AG04449 (cell line): ENCODE results near the gene CHCHD6.

Experiments used
- CTCF ChIA-PET: fragments of 350-600 bp; formaldehyde crosslinking; extraction: SDS; loops from one replicate; lab custom pipeline; 2021; ENCODE audit warnings: antibody characterized with exemption; lab: Yijun Ruan, JAX
- POLR2A ChIA-PET: fragments of 400-600, 350-600 bp; formaldehyde crosslinking; extraction: SDS; loops from one replicate; lab custom pipeline; 2020; ENCODE audit warnings: antibody characterized with exemption, inconsistent platforms; lab: Yijun Ruan, JAX
- DNase-seq: peaks from one replicate; pipeline ENCODE4 v3.0.0-alpha.2; 2010; ENCODE audit warnings: low read depth, low spot score
- H3K4me3 ChIP-seq: 2 replicates; pipeline ENCODE4 v1.5.1; 2011; ENCODE audit warnings: low read depth, mild to moderate bottlenecking, control low read depth, low read length
- CTCF ChIP-seq: IDR thresholded peaks from one replicate; pipeline ENCODE4 v1.5.1; 2011; ENCODE audit warnings: mild to moderate bottlenecking, moderate library complexity, low read length, control low read depth, inconsistent platforms; ENCODE audit not compliant: insufficient read depth; ENCODE audit errors: missing control alignments

The CHCHD6 gene

GRCh38 chr3:126960604-126960995 lies 256.6 kb downstream of the CHCHD6 start:
- DNase-seq = no peak
- no peak overlapping the region for H3K4me3 ChIP-seq
- no peak for TF ChIP-seq CTCF
- POLR2A ChIA-PET = no interaction called here
- CTCF ChIA-PET = interaction anchor here (0.9 to 1.4 kb wide), 7 partner anchors 9 to 208 kb away, joined by 3 to 19 read pairs (median 4); partner anchors contain the start of gene PLXNA1

DNA sequence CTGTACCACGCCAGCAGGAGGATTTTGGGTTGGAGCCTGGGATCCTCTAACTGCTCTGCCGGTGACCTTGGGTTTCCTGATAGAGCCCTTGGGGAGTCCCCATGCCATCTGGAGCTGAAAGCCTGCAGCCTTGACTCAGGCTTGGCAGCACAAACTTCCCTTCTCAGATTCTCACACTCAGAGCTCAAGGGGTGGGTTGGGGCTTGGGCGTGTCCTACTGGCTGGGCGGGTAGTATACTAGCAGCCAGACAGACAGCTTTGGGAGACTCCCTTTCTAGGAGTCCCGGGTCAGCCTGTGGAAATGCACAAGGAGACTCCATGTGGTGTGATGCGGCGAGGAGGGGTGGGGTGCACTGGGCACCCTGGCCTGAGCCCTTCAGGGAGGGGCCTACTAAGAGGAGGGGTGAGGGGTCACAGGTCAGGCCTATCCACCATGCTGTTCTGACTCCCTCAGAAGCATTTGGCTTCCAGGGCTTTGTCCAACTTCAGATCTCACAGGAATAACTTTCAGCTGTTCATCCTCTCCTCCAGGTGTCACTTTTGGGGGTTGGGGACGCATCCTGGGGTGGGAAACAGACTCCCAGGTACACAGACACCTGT lies 257.3 kb downstream of the CHCHD6 start:
- no peak overlapping the region for H3K4me3 ChIP-seq
- CTCF ChIA-PET = interaction anchor here (0.9 to 1.4 kb wide), 6 partner anchors 8 to 209 kb away, joined by 3 to 6 read pairs (median 3); partner anchors contain the start of gene PLXNA1
- POLR2A ChIA-PET = no interaction called here
- no peak for DNase-seq
- TF ChIP-seq CTCF = no peak

GRCh38 chr3:126961791-126962461 lies 257.9 kb downstream of the CHCHD6 start:
- no peak for DNase-seq
- ChIA-PET CTCF (interaction anchor here (0.7 to 1.4 kb wide), 8 partner anchors 8 to 209 kb away, joined by 3 to 6 read pairs (median 3); partner anchors contain the start of gene PLXNA1), POLR2A (no interaction called here)
- H3K4me3 ChIP-seq = no peak overlapping the region
- no peak for TF ChIP-seq CTCF

DNA sequence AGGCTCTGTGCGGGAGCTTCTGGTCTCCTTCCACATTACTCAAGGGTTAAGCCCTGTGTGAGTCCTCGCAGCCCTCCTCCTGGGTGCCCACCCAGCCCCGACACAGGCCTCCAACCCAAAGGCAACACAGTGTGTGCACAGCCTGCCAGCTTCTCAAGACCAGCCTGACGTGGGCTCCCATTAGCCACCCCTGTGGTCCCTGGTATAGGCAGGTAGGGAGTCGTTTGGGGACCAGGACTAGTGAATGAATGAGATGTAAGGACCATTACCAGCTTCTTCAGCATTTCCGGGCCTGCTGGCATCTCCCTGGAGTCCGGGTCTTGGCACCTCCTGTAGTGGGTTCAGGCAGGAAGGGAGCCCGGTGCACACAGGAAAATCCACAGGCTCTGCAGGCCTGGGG lies 258.7 kb downstream of the CHCHD6 start:
- no peak for TF ChIP-seq CTCF
- CTCF ChIA-PET = interaction anchor here (0.7 to 1.5 kb wide), 4 partner anchors 9 to 211 kb away, joined by 3 to 7 read pairs (median 3); no protein-coding TSS in a partner anchor
- no peak overlapping the region for H3K4me3 ChIP-seq
- POLR2A ChIA-PET = no interaction called here
- no peak for DNase-seq

GRCh38 chr3:126963261-126964190 lies 259.5 kb downstream of the CHCHD6 start:
- H3K4me3 ChIP-seq = no peak overlapping the region
- TF ChIP-seq CTCF = no peak
- no peak for DNase-seq
- POLR2A ChIA-PET = no interaction called here
- CTCF ChIA-PET = interaction anchor here (1.0 to 1.5 kb wide), 4 partner anchors 8 to 212 kb away, joined by 3 to 7 read pairs (median 3); no protein-coding TSS in a partner anchor

DNA sequence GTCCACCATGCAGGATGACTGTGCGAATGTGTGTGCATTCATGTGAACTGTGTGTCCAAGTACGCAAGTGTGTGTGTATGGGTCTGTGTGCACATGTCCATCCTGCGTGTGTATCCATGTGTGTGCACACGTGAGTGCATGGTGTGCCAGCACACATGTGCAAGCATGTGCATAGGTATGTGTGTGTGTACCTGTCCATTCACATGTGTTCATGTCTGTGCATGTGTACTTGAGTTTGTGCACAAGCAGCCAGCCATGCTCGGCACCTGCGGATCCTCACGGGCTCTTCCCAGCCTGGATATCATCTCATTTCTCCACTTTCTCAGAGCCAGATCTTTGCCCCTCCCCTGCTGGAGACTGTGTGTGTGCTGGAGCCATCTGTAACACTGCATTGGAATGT lies 260.2 kb downstream of the CHCHD6 start:
- CTCF ChIA-PET = interaction anchor here (1.0 to 1.3 kb wide), 2 partner anchors 17 to 212 kb away, joined by 3 read pairs; no protein-coding TSS in a partner anchor
- H3K4me3 ChIP-seq = no peak overlapping the region
- POLR2A ChIA-PET = no interaction called here
- no peak for TF ChIP-seq CTCF
- DNase-seq = no peak
